HAP-1 (cell line): ENCODE measurements around the gene ACTL8.

Experiments used
- DNase-seq, 2 experiments: peaks; one replicate each; pipeline ENCODE4 v3.0.0-alpha.2; 2016 to 2020; ENCODE audit warnings: low spot score in 2 of 2
- H3K27me3 ChIP-seq: fragments of 250-450 bp; sonication (Bioruptor Pico); 2 replicates; pipeline ENCODE4 v1.5.1; 2020; ENCODE audit warnings: low read depth, mild to moderate bottlenecking, moderate library complexity
- H3K36me3 ChIP-seq: fragments of 250-450 bp; sonication (Bioruptor Pico); replicated peaks from 2 replicates; pipeline ENCODE4 v1.5.1; 2020; ENCODE audit warnings: mild to moderate bottlenecking
- H3K4me1 ChIP-seq: fragments of 250-450 bp; sonication (Bioruptor Pico); 2 replicates; pipeline ENCODE4 v1.5.1; 2020; ENCODE audit warnings: mild to moderate bottlenecking
- H3K4me3 ChIP-seq: fragments of 250-450 bp; sonication (Bioruptor Pico); 2 replicates; pipeline ENCODE4 v1.5.1; 2020; ENCODE audit warnings: mild to moderate bottlenecking, moderate library complexity
- H3K9me3 ChIP-seq: fragments of 250-450 bp; sonication (Bioruptor Pico); 2 replicates; pipeline ENCODE4 v1.5.1; 2020; ENCODE audit warnings: mild to moderate bottlenecking, moderate library complexity
- in situ Hi-C: fragments of 300-500 bp; cut with MboI; formaldehyde crosslinking; loops from 3 replicates; pipeline ENCODE4 v1.14.3; 2020; ENCODE audit warnings: low sequenced_read_pairs, inconsistent platforms, mixed read lengths

Gene ACTL8

GRCh38 chr1:17837233-17838030 is 82.3 kb downstream of the ACTL8 start:
- Histone ChIP-seq H3K4me3 (no peak overlapping the region), H3K36me3 (no peaks in the 10 kb centered on the region), H3K4me1 (no peaks in the 10 kb centered on the region), H3K9me3 (no peaks in the 10 kb centered on the region), H3K27me3 (peaks cover 9% of the 10 kb centered on the region)
- in situ Hi-C loops: loop anchor here (10.0 kb wide), 1 partner anchor 173 kb away; no protein-coding TSS in a partner anchor
- no peak for DNase-seq

- Histone ChIP-seq H3K9me3 (no peaks in the 10 kb centered on the region), H3K27me3 (peaks cover under 1% of the 10 kb centered on the region; the same call in 1 of the 2 replicates), H3K4me3 (no peak overlapping the region), H3K4me1 (no peaks in the 10 kb centered on the region), H3K36me3 (no peaks in the 10 kb centered on the region)
- in situ Hi-C loops: loop anchor here (10.0 kb wide), 1 partner anchor 175 kb away; no protein-coding TSS in a partner anchor
- DNase-seq: no peak
Measured at GRCh38 chr1:17839641-17840196, 84.6 kb downstream of the ACTL8 start.

- in situ Hi-C loops: no loop called here
- H3K27me3 ChIP-seq: no peaks in the 10 kb centered on the region; the same call in 1 of the 2 replicates
- no peaks in the 10 kb centered on the region for H3K9me3 ChIP-seq
- no peaks in the 10 kb centered on the region for H3K4me1 ChIP-seq
- no peak for DNase-seq
- no peaks in the 10 kb centered on the region for H3K36me3 ChIP-seq
- H3K4me3 ChIP-seq: no peak overlapping the region
Measured at GRCh38 chr1:17841944-17842343, 86.8 kb downstream of the ACTL8 start.

GRCh38 chr1:17842686-17843085 is 87.6 kb downstream of the ACTL8 start:
- Histone ChIP-seq H3K9me3 (no peaks in the 10 kb centered on the region), H3K36me3 (no peaks in the 10 kb centered on the region), H3K4me3 (no peak overlapping the region), H3K4me1 (no peaks in the 10 kb centered on the region), H3K27me3 (no peaks in the 10 kb centered on the region; the same call in 1 of the 2 replicates)
- no peak for DNase-seq
- in situ Hi-C loops: no loop called here

GRCh38 chr1:17844185-17844826 is 89.2 kb downstream of the ACTL8 start:
- Histone ChIP-seq H3K9me3 (no peaks in the 10 kb centered on the region), H3K4me3 (no peak overlapping the region), H3K4me1 (no peaks in the 10 kb centered on the region), H3K36me3 (no peaks in the 10 kb centered on the region), H3K27me3 (no peaks in the 10 kb centered on the region)
- in situ Hi-C loops: no loop called here
- no peak for DNase-seq

- in situ Hi-C loops: no loop called here
- H3K4me1 ChIP-seq: no peaks in the 10 kb centered on the region
Measured at GRCh38 chr1:17845583-17845982, 90.5 kb downstream of the ACTL8 start.

GRCh38 chr1:17846341-17846740 is 91.2 kb downstream of the ACTL8 start:
- Histone ChIP-seq H3K4me1 (no peaks in the 10 kb centered on the region), H3K9me3 (no peaks in the 10 kb centered on the region), H3K4me3 (no peak overlapping the region), H3K27me3 (no peaks in the 10 kb centered on the region), H3K36me3 (no peaks in the 10 kb centered on the region)
- DNase-seq: no peak
- in situ Hi-C loops: no loop called here

More at GRCh38 chr1:17845583-17845982, 90.5 kb downstream of the ACTL8 start:
- H3K36me3 ChIP-seq: no peaks in the 10 kb centered on the region
- no peaks in the 10 kb centered on the region for H3K9me3 ChIP-seq
- no peak overlapping the region for H3K4me3 ChIP-seq
- no peaks in the 10 kb centered on the region for H3K27me3 ChIP-seq
- no peak for DNase-seq

- H3K27me3 ChIP-seq: no peaks in the 10 kb centered on the region
- no peaks in the 10 kb centered on the region for H3K9me3 ChIP-seq
- H3K4me3 ChIP-seq: no peak overlapping the region
Measured at GRCh38 chr1:17847111-17847510, 92.0 kb downstream of the ACTL8 start.

GRCh38 chr1:17849216-17849615 is 94.1 kb downstream of the ACTL8 start:
- H3K9me3 ChIP-seq: no peaks in the 10 kb centered on the region
- in situ Hi-C loops: no loop called here
- 0 out of 2 replicates have a peak, but pooled peaks cover under 1% of the 10 kb centered on the region for H3K27me3 ChIP-seq
- H3K4me1 ChIP-seq: no peaks in the 10 kb centered on the region
- no peak for DNase-seq
- no peaks in the 10 kb centered on the region for H3K36me3 ChIP-seq
- H3K4me3 ChIP-seq: no peak overlapping the region

More at GRCh38 chr1:17847111-17847510, 92.0 kb downstream of the ACTL8 start:
- DNase-seq: no peak
- Histone ChIP-seq H3K4me1 (no peaks in the 10 kb centered on the region), H3K36me3 (no peaks in the 10 kb centered on the region)
- in situ Hi-C loops: no loop called here

- no peaks in the 10 kb centered on the region for H3K4me1 ChIP-seq
- in situ Hi-C loops: no loop called here
- H3K9me3 ChIP-seq: no peaks in the 10 kb centered on the region
- no peaks in the 10 kb centered on the region for H3K36me3 ChIP-seq
- H3K27me3 ChIP-seq: peaks cover 6% of the 10 kb centered on the region
- H3K4me3 ChIP-seq: no peak overlapping the region
- no peak for DNase-seq
Measured at GRCh38 chr1:17851056-17851455, 95.9 kb downstream of the ACTL8 start.

GRCh38 chr1:17852383-17852782 is 97.2 kb downstream of the ACTL8 start:
- Histone ChIP-seq H3K4me1 (no peaks in the 10 kb centered on the region), H3K9me3 (no peaks in the 10 kb centered on the region), H3K4me3 (no peak overlapping the region), H3K27me3 (peaks cover 11% of the 10 kb centered on the region), H3K36me3 (no peaks in the 10 kb centered on the region)
- no peak for DNase-seq
- in situ Hi-C loops: no loop called here

GRCh38 chr1:17853241-17853935 is 98.3 kb downstream of the ACTL8 start:
- Histone ChIP-seq H3K36me3 (no peaks in the 10 kb centered on the region), H3K27me3 (peaks cover 11% of the 10 kb centered on the region), H3K4me3 (no peak overlapping the region), H3K4me1 (no peaks in the 10 kb centered on the region), H3K9me3 (no peaks in the 10 kb centered on the region)
- in situ Hi-C loops: no loop called here
- DNase-seq: no peak

- no peak overlapping the region for H3K4me3 ChIP-seq
- no peaks in the 10 kb centered on the region for H3K36me3 ChIP-seq
- DNase-seq: no peak
- H3K4me1 ChIP-seq: no peaks in the 10 kb centered on the region
- in situ Hi-C loops: no loop called here
- no peaks in the 10 kb centered on the region for H3K9me3 ChIP-seq
- H3K27me3 ChIP-seq: peaks cover 11% of the 10 kb centered on the region
Measured at GRCh38 chr1:17856496-17857108, 101.5 kb downstream of the ACTL8 start.
